GM21447 (cell line): Measurements from ENCODE around the gene SNX32.
"Not testable (repeated sequence)": the region's sequence is repeated elsewhere in the genome, so short reads cannot be mapped to it uniquely, and the experiment has no call there.

Experiments
- ATAC-seq: cut with Tn5 transposase; IDR thresholded peaks from one replicate; pipeline ENCODE4 v1.9.1; 2021; ENCODE audit not compliant: unreplicated experiment

SNX32 gene

DNA sequence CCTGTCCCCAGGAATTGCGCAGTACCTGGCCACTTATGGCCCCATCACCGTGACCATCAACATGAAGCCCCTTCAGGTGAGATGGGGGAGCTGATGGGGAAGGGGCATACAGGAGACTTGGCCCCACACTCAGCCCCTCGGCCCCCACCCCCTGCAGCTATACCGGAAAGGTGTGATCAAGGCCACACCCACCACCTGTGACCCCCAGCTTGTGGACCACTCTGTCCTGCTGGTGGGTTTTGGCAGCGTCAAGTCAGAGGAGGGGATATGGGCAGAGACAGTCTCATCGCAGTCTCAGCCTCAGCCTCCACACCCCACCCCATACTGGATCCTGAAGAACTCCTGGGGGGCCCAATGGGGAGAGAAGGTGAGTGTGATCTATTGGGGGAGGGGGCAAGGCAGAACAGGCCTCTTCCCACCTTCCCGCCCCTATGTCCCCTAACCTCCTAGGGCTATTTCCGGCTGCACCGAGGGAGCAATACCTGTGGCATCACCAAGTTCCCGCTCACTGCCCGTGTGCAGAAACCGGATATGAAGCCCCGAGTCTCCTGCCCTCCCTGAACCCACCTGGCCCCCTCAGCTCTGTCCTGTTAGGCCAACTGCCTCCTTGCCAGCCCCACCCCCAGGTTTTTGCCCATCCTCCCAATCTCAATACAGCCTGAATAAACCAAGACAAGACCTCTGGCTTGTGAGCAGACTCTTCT lies 49.4 kb downstream of the SNX32 start:
- no peak for ATAC-seq

GRCh38 chr11:65883786-65884715 lies 50.3 kb downstream of the SNX32 start:
- ATAC-seq: no peak

- no peak for ATAC-seq
Observed at GRCh38 chr11:65884716-65885092, 50.9 kb downstream of the SNX32 start.

- no peak for ATAC-seq
Observed at GRCh38 chr11:65885231-65885630, 51.5 kb downstream of the SNX32 start.

DNA sequence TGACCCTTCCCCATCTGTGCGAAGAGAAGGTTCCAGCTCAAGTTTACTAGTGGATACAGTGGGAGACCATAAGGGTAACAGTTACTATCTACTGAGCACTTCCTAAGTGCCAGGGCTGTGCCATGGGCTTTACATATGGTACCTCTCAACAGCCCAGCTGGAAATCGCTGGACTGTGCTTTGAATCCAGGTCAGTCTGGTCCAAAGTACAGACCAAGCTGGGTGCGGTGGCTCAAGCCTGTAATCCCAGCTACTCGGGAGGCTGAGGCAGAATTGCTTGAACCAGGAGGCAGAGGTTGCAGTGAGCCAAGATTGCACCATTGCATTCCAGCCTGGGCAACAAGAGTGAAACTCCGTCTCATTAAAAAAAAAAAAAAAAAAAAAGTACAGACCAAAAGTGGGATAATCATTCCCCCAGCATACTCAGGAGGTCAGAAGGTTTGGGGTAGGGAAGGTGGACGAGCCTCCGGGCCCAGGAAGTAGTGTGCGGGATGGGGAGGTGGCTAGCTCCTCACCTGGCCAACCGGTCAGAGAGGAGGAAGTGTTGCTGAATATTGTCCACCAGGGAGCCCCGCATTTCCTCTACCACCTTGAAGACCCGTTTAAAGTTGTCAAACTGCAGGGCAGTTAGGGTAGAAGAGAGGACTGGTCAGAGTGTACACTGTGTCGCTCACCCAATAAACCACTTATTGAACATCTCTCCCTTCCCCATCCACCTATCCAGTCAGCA lies 52.2 kb downstream of the SNX32 start:
- no peak for ATAC-seq

DNA sequence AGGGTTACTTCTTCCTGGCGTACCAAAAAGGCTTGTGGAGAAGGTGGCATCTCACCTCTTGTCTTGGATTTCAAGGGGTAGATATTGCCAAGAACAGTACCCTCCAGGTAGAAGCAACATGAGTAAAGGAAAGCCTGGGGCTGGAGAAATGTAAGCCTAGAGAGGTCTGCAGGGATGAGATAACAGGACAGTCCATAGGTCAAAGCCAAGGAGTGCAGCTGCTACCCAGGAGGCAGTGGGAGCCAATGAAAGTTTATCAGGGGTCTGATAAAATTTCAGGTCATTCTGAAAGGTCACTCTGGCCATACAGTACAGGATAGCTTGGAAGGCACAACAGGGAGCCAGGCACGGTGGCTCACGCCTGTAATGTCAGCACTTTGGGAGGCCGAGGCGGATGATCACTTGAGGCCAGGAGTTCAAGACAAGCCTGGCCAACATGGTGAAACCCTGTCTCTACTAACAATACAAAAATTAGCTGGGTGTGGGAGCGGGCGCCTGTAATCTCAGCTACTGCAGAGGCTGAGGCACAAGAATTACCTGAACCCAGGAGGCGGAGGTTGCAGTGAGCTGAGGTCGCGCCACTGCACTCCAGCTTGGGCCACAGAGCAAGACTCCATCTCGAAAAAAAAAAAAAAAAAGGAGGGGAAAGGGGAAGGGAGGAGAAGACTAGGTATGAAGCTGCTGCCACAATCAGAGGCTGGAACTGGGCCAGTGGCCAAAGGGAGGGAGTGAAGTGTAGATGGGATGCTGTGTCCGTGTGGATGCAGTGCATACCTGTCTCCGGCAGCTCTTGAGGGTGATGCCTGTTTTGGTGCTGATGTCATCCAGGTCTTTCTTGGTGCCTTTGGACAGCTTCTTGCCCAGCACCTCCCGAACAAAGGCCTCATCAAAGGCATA lies 53.3 kb downstream of the SNX32 start:
- ATAC-seq: no peak

- peak; percentile 1 for ATAC-seq
Observed at GRCh38 chr11:65887723-65888162, 54.0 kb downstream of the SNX32 start.

GRCh38 chr11:65888163-65888814 lies 54.5 kb downstream of the SNX32 start, which contains the start of gene FIBP:
Gene FIBP (minus strand): TSS chr11:65888471. CDS start chr11:65888418, 53 bp downstream.
- peak; percentile 41 for ATAC-seq

GRCh38 chr11:65890324-65891218 lies 56.8 kb downstream of the SNX32 start, which contains the start of gene CCDC85B:
Gene CCDC85B (plus strand): TSS chr11:65890673. CDS start chr11:65890784, 111 bp downstream.
- peak; percentile 44 for ATAC-seq

DNA sequence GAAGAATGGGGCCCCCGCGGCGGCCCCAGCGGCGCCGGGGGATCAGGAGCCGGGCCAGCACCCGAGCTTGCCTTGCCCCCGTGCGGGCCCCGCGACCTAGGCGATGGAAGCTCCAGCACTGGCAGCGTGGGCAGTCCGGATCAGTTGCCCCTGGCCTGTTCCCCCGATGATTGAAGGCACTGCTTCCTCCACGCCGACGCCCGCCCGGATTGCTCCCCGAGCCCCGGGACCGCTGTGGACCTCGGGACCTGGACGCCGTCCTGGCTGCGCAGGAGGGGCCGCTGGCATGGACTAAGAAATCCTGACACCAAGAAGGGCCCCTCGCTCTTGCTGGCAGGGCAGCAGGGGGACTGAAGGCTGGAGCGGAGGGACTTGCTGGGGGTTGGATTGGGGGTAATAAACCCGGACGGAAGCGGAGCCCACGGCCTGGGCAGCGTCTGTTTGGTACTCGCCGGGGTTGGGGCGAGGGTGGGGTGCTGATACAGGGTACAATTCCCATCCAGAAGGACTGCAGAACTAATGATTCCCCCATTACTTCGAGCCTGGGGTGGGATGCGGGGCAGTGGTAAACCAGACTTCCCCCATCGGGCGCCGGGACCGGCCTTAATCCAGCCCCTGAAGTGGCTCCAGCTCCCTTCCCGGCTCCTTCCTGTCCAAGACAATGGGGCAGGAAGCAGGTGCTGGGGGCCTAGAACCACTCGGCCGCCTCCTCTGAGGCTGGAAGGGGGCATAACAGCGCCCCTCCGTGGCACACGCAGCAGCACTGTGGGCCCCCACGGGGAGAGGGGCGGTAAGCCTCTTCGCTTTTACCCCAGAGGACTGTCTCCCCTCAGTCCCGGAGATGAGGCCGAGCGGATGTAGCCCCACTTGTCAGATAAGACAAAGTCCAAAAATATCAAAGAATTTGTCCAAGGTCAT lies 57.7 kb downstream of the SNX32 start:
- ATAC-seq: no peak

DNA sequence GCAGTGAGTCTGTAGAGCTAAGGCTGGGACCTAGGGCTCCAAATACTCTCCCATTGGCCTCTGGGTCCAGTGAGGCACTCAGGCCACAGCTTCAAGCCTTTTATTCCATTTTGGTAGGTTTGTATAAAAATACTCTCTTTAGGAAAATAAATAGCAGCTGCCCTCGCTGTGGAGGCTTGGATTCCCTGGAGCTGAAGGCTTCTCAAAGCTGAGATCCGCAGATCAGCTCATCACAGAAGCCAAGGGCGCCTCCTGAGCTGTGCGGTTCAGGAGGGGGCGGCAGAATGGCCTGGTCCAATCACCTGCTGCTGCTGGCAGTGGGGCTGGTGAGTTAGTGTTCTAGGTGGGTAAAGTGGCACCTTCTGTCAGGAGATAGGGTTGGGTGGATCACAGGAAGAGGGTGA lies 58.4 kb downstream of the SNX32 start:
- not testable (repeated sequence) for ATAC-seq

DNA sequence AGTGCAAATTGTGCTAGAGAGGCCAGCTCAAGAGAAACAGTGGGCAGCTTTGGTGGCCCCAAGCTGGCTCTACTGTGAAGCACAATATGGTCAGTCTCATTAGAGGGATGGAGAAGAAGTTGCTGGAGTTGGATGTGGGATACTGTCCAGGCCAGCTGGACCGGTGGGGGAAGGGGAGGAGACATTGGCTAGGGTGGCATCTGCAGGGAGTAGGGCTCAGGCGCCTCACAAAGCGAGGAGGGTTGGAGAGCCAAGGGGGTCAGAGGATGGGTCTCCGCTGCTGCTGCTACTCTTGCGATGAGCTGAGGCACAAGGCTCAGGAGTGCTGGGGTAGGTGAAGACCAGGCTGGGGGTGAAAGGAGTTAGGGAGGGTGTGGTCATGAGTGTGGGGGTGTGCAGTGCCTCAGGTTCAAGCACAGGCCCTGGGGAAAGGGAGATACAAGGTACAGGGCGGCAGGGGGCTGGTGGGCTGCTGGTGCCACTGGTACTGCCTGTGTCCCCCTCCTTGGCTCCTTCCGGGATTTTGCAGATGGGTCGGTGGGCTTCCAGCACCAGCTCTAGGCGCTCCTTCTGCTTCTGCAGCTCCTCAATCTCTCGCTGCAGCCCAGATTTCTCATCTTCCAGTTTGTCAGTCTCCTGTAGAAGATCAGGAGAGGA lies 59.0 kb downstream of the SNX32 start:
- ATAC-seq: no peak

GRCh38 chr11:65894034-65894591 lies 60.4 kb downstream of the SNX32 start:
- no peak for ATAC-seq

- no peak for ATAC-seq
Observed at GRCh38 chr11:65895482-65895981, 61.8 kb downstream of the SNX32 start.

- no peak for ATAC-seq
Observed at GRCh38 chr11:65896034-65896999, 62.6 kb downstream of the SNX32 start.
